SK-N-SH (cell line): Measurements from ENCODE around the gene UBFD1. TPM values are rescaled to one million over a fixed set of nuclear protein-coding genes. Genes with fewer than 3 reads are reported as not detected.
"Not testable (repeated sequence)": the region's sequence is repeated elsewhere in the genome, so short reads cannot be mapped to it uniquely, and the experiment has no call there.

ENCODE experiments used
- CTCF ChIA-PET: fragments of 300-600, 350-600 bp; formaldehyde crosslinking; extraction: SDS; loops from one replicate; lab custom pipeline; 2021; lab: Yijun Ruan, JAX
- POLR2A ChIA-PET: fragments of 350-600 bp; sonication (Branson Sonifier 250); formaldehyde crosslinking; extraction: SDS; loops from one replicate; lab custom pipeline; 2020; ENCODE audit warnings: antibody characterized with exemption, inconsistent platforms; lab: Yijun Ruan, JAX
- DNase-seq: peaks from one replicate; pipeline ENCODE4 v3.0.0; 2012
- H2AFZ ChIP-seq: fragments of 200-600 bp; sonication (generic); 2 replicates; pipeline ENCODE4 v1.8.1; 2016; ENCODE audit warnings: antibody characterized with exemption, mild to moderate bottlenecking, low read depth
- H3F3A ChIP-seq: fragments of 200-600 bp; sonication (generic); replicated peaks from 2 replicates; pipeline ENCODE3; 2016; ENCODE audit warnings: antibody characterized with exemption, mild to moderate bottlenecking; ENCODE audit not compliant: insufficient read depth
- H3K27ac ChIP-seq, 2 experiments: fragments of 200-500 bp in 1 of 2; fragments of 200-600 bp in 1 of 2; sonication (Bioruptor generic) in 1 of 2; sonication (generic), shearing (Covaris generic) in 1 of 2; 2 replicates each; pipeline versions ENCODE4 v1.5.1 to v1.6.1; 2014 to 2016; ENCODE audit warnings: low read depth in 2 of 2, inconsistent platforms in 1 of 2, low read length in 1 of 2, mild to moderate bottlenecking in 1 of 2, mixed read lengths in 1 of 2
- H3K27me3 ChIP-seq: fragments of 200-600 bp; sonication (generic), shearing (Covaris generic); 2 replicates; pipeline ENCODE4 v1.6.1; 2016; ENCODE audit warnings: mixed run types; ENCODE audit not compliant: insufficient read depth
- H3K36me3 ChIP-seq, 2 experiments: fragments of 200-500 bp in 1 of 2; fragments of 200-600 bp in 1 of 2; sonication (Bioruptor generic) in 1 of 2; sonication (generic) in 1 of 2; replicated peaks in 1 of 2; 2 replicates each; pipeline versions ENCODE3 to v1.5.1; 2014 to 2016; ENCODE audit warnings: low read length in 1 of 2, mild to moderate bottlenecking in 1 of 2; ENCODE audit not compliant: insufficient read depth in 2 of 2, control insufficient read depth in 1 of 2
- H3K4me1 ChIP-seq, 2 experiments: fragments of 200-500 bp in 1 of 2; fragments of 200-600 bp in 1 of 2; sonication (Bioruptor generic) in 1 of 2; sonication (generic), shearing (Covaris generic) in 1 of 2; 2 replicates each; pipeline versions ENCODE4 v1.5.1 to v1.6.1; 2014 to 2016; ENCODE audit warnings: low read depth in 1 of 2, low read length in 1 of 2, mixed run types in 1 of 2; ENCODE audit not compliant: insufficient read depth in 2 of 2, control insufficient read depth in 1 of 2
- H3K4me2 ChIP-seq: fragments of 200-600 bp; sonication (generic), shearing (Covaris generic); 2 replicates; pipeline ENCODE4 v1.6.1; 2017; ENCODE audit warnings: mixed run types
- H3K4me3 ChIP-seq, 2 experiments: fragments of 200-500 bp in 1 of 2; fragments of 200-600 bp in 1 of 2; sonication (Bioruptor generic) in 1 of 2; sonication (generic), shearing (Covaris generic) in 1 of 2; 2 replicates each; pipeline versions ENCODE4 v1.5.1 to v1.8.1; 2014 to 2016; ENCODE audit warnings: low read depth in 2 of 2, inconsistent platforms in 1 of 2, low read length in 1 of 2, mild to moderate bottlenecking in 1 of 2, mixed read lengths in 1 of 2, moderate library complexity in 1 of 2
- H3K79me2 ChIP-seq: fragments of 200-600 bp; sonication (generic); 2 replicates; pipeline ENCODE4 v1.8.1; 2017; ENCODE audit warnings: mild to moderate bottlenecking; ENCODE audit not compliant: insufficient read depth
- H3K9ac ChIP-seq: fragments of 200-600 bp; sonication (generic); 2 replicates; pipeline ENCODE4 v1.6.1; 2017; ENCODE audit warnings: mixed run types
- H3K9me2 ChIP-seq: fragments of 200-600 bp; sonication (generic); 2 replicates; pipeline ENCODE4 v1.6.1; 2017; ENCODE audit warnings: mixed run types
- H3K9me3 ChIP-seq: fragments of 200-600 bp; sonication (generic); 2 replicates; pipeline ENCODE4 v1.6.1; 2017; ENCODE audit warnings: mixed run types, mild to moderate bottlenecking, moderate library complexity
- H4K20me1 ChIP-seq: fragments of 200-600 bp; sonication (generic); 2 replicates; pipeline ENCODE4 v1.6.1; 2017; ENCODE audit warnings: mild to moderate bottlenecking, mixed run types; ENCODE audit not compliant: insufficient read depth
- CHD2 ChIP-seq: fragments of 150-350 bp; IDR thresholded peaks from 2 replicates; pipeline ENCODE4 v1.6.1; 2018; ENCODE audit warnings: low read length; ENCODE audit not compliant: partially characterized antibody
- EP300 ChIP-seq, 2 experiments: IDR thresholded peaks; 2 replicates each; pipeline versions ENCODE4 v1.4.0 to v1.6.1; 2012; ENCODE audit warnings: borderline replicate concordance in 1 of 2, low read depth in 1 of 2, low read length in 1 of 2
- EZH2phosphoT487 ChIP-seq: fragments of 200-600 bp; sonication (generic); IDR thresholded peaks from 2 replicates; pipeline ENCODE4 v1.6.1; 2017; ENCODE audit warnings: low read depth, mixed run types, mild to moderate bottlenecking, antibody characterized with exemption, moderate library complexity, borderline replicate concordance
- FOXJ3 ChIP-seq: sonication (generic); formaldehyde crosslinking; IDR thresholded peaks from 2 replicates; pipeline ENCODE4 v1.5.1; 2020; ENCODE audit warnings: mild to moderate bottlenecking, missing genetic modification reagents
- GABPA ChIP-seq: IDR thresholded peaks from 2 replicates; pipeline ENCODE4 v1.4.0; 2012; ENCODE audit warnings: low read depth, mild to moderate bottlenecking
- GATA2 ChIP-seq: sonication (generic); formaldehyde crosslinking; IDR thresholded peaks from 2 replicates; pipeline ENCODE4 v1.5.0; 2020; ENCODE audit warnings: mild to moderate bottlenecking, missing genetic modification reagents
- IRF3 ChIP-seq: fragments of 150-350 bp; IDR thresholded peaks from 2 replicates; pipeline ENCODE4 v1.6.1; 2016; ENCODE audit warnings: mild to moderate bottlenecking, low read depth, low read length
- MAX ChIP-seq: IDR thresholded peaks from 2 replicates; pipeline ENCODE4 v1.4.0; 2012; ENCODE audit warnings: low read depth
- NFIC ChIP-seq: IDR thresholded peaks from 2 replicates; pipeline ENCODE4 v1.4.0; 2012; ENCODE audit warnings: borderline replicate concordance
- REST ChIP-seq: IDR thresholded peaks from 2 replicates; pipeline ENCODE4 v1.6.1; 2012; ENCODE audit warnings: mild to moderate bottlenecking, low read depth, low read length, moderate library complexity
- RFX5 ChIP-seq: IDR thresholded peaks from 2 replicates; pipeline ENCODE4 v1.6.1; 2012; ENCODE audit warnings: mild to moderate bottlenecking, improper control_type of control experiment, low read length
- RXRA ChIP-seq: IDR thresholded peaks from 2 replicates; pipeline ENCODE4 v1.4.0; 2012; ENCODE audit warnings: low read depth, mild to moderate bottlenecking, borderline replicate concordance
- TEAD4 ChIP-seq: IDR thresholded peaks from 2 replicates; pipeline ENCODE4 v1.4.0; 2012; ENCODE audit warnings: mild to moderate bottlenecking, borderline replicate concordance; ENCODE audit not compliant: insufficient read depth
- YY1 ChIP-seq: IDR thresholded peaks from 2 replicates; pipeline ENCODE4 v1.4.0; 2012; ENCODE audit warnings: low read depth, mild to moderate bottlenecking
- WGBS: methylation state at CpG from one replicate; pipeline ENCODE4 v1.1.6; 2017; ENCODE audit warnings: low lambda C conversion rate; 5-methylcytosine and 5-hydroxymethylcytosine counted together
- polyA plus RNA-seq, 3 experiments: library from polyadenylated mRNA; depleted of rRNA; stranded (reverse); fragments of >200 nt; gene quantifications; 2 replicates each; pipeline ENCODE4 v1.2.3, GENCODE V29; 2012
- TF ChIP-seq, protein P1 (sequence below): fragments of 200-600 bp; sonication (generic); IDR thresholded peaks from 2 replicates; pipeline ENCODE4 v1.6.1; 2017; ENCODE audit warnings: antibody characterized with exemption, mild to moderate bottlenecking, moderate library complexity
- TF ChIP-seq, protein P2 (sequence below): IDR thresholded peaks from 2 replicates; pipeline ENCODE4; 2012

Gene UBFD1
- polyA plus RNA-seq, 1 of the 3 experiments (the other 2 are of a cell fraction): 66.1 TPM

- TF ChIP-seq IRF3: no peak
- no peak for TF ChIP-seq GATA2
Observed at GRCh38 chr16:23609929-23610328, 52.4 kb downstream of the UBFD1 start (continued).

DNA sequence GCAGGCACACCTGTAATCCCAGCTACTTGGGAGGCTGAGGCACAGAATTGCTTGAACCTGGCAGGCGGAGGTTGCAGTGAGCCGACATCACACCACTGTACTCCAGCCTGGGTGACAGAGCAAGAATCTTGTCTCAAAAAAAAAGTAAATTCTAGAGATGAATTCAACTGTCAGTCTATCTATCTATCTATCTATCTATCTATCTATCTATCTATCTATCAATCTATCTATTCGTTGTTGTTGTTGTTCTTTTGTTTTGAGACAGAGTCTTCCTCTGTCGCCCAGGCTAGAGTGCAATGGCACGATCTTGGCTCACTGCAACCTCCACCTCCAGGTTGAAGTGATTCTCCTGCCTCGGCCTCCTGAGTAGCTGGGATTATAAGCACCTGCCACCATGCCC is 53.4 kb downstream of the UBFD1 start:
- H4K20me1 ChIP-seq, DNase-seq, POLR2A ChIA-PET, H3K79me2 ChIP-seq, H3K9ac ChIP-seq, H3K27me3 ChIP-seq, H2AFZ ChIP-seq, H3K4me3 ChIP-seq, H3K9me2 ChIP-seq, H3K27ac ChIP-seq, H3K4me1 ChIP-seq, H3K9me3 ChIP-seq, H3K4me2 ChIP-seq: not testable (repeated sequence)
- CTCF ChIA-PET: interaction anchor here (2.2 kb wide), 1 partner anchor 14 kb away, joined by 8 read pairs; no protein-coding TSS in a partner anchor
- Histone ChIP-seq H3F3A (peaks cover 15% of the 10 kb centered on the region), H3K36me3 (peaks cover 6 to 19% of the 10 kb centered on the region in 2 experiments)
- WGBS: 95% methylated on average over 5 of the region's 6 CpGs

DNA sequence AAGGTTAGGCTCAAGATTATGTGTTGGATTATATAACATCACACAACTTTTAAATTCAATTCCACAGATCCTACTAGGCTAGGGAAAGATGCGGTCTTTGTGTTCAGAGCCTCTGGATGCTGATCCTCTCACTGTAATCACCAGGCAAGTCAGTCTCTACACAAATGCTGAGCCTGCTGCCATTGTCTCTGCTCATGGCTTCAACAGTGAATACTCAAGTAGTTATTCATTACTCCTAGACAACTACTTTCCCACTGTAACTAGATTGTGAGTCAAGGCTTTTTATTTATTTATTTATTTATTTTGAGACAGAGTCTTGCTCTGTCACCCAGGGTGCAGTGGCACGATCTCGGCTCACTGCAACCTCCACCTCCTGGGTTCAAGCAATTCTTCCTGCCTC is 54.4 kb downstream of the UBFD1 start:
- Histone ChIP-seq H3K9me2 (no peaks in the 10 kb centered on the region), H3K79me2 (no peaks in the 10 kb centered on the region), H3K27me3 (no peaks in the 10 kb centered on the region), H3K4me2 (no peak overlapping the region), H3K9me3 (no peaks in the 10 kb centered on the region), H3F3A (peaks cover 15% of the 10 kb centered on the region), H3K9ac (no peak overlapping the region), H3K27ac (no peak overlapping the region), H4K20me1 (no peaks in the 10 kb centered on the region), H3K4me1 (no peaks in the 10 kb centered on the region), H3K4me3 (no peak overlapping the region), H3K36me3 (peaks cover 10 to 26% of the 10 kb centered on the region in 2 experiments), H2AFZ (no peak overlapping the region)
- ChIA-PET CTCF (interaction anchor here (0.6 kb wide), 1 partner anchor 945 kb away, joined by 3 read pairs; no protein-coding TSS in a partner anchor), POLR2A (no interaction called here)
- 94% methylated on average over 3 of the region's 3 CpGs for WGBS
- TF ChIP-seq, protein P1, sequence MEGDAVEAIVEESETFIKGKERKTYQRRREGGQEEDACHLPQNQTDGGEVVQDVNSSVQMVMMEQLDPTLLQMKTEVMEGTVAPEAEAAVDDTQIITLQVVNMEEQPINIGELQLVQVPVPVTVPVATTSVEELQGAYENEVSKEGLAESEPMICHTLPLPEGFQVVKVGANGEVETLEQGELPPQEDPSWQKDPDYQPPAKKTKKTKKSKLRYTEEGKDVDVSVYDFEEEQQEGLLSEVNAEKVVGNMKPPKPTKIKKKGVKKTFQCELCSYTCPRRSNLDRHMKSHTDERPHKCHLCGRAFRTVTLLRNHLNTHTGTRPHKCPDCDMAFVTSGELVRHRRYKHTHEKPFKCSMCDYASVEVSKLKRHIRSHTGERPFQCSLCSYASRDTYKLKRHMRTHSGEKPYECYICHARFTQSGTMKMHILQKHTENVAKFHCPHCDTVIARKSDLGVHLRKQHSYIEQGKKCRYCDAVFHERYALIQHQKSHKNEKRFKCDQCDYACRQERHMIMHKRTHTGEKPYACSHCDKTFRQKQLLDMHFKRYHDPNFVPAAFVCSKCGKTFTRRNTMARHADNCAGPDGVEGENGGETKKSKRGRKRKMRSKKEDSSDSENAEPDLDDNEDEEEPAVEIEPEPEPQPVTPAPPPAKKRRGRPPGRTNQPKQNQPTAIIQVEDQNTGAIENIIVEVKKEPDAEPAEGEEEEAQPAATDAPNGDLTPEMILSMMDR: no peak
- TF ChIP-seq RXRA: no peak
- no peak for TF ChIP-seq EZH2phosphoT487
- no peak for TF ChIP-seq TEAD4
- no peak for TF ChIP-seq REST
- no peak for TF ChIP-seq MAX
- TF ChIP-seq GABPA: no peak
- TF ChIP-seq RFX5: no peak
- TF ChIP-seq, protein P2, sequence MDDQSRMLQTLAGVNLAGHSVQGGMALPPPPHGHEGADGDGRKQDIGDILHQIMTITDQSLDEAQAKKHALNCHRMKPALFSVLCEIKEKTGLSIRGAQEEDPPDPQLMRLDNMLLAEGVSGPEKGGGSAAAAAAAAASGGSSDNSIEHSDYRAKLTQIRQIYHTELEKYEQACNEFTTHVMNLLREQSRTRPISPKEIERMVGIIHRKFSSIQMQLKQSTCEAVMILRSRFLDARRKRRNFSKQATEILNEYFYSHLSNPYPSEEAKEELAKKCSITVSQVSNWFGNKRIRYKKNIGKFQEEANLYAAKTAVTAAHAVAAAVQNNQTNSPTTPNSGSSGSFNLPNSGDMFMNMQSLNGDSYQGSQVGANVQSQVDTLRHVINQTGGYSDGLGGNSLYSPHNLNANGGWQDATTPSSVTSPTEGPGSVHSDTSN: no peak
- no peak for TF ChIP-seq EP300 (IDR thresholded peaks at IDR 0.05; ENCODE audit: borderline replicate concordance in 1 of 2, low read depth in 1 of 2, low read length in 1 of 2)
- TF ChIP-seq GATA2: no peak
- no peak for TF ChIP-seq IRF3
- no peak for TF ChIP-seq NFIC
- no peak for TF ChIP-seq YY1
- TF ChIP-seq CHD2: no peak
- TF ChIP-seq FOXJ3 (CRISPR knock-in tag): no peak
- no peak for DNase-seq
